Esophagus muscularis mucosa (tissue), 4 donors: ENCODE results near the gene CCNT1. TPM values are rescaled to one million over a fixed set of nuclear protein-coding genes. Genes with fewer than 3 reads are reported as not detected.
"Not testable (repeated sequence)": the region's sequence is repeated elsewhere in the genome, so short reads cannot be mapped to it uniquely, and the experiment has no call there.

Experiments
- DNase-seq: peaks from one replicate; pipeline ENCODE4 v3.0.0-alpha.2; 2017; ENCODE audit errors: extremely low spot score
- H3K27ac ChIP-seq, 4 donors: fragments of 200-600 bp; sonication (generic); replicated peaks in 1 of 4; 1 replicate in 3 of 4; 2 replicates in 1 of 4; pipeline ENCODE4 v1.5.1; 2016 to 2019; ENCODE audit warnings: mild to moderate bottlenecking in 1 of 4
- H3K27me3 ChIP-seq, 4 donors: fragments of 200-600 bp; sonication (generic); one replicate each; pipeline versions ENCODE4 v1.5.1 to v1.6.0; 2016 to 2019
- H3K36me3 ChIP-seq, 4 donors: fragments of 200-600 bp; sonication (generic); one replicate each; pipeline ENCODE4 v1.5.1; 2016 to 2019
- H3K4me1 ChIP-seq, 4 donors: fragments of 200-600 bp; sonication (generic); one replicate each; pipeline ENCODE4 v1.5.1; 2016 to 2019
- H3K4me3 ChIP-seq, 4 donors: fragments of 200-600 bp; sonication (generic); 1 replicate in 2 of 4; 2 replicates in 2 of 4; pipeline ENCODE4 v1.5.1; 2016 to 2019; ENCODE audit warnings: mild to moderate bottlenecking in 4 of 4, moderate library complexity in 1 of 4
- H3K9me3 ChIP-seq, 4 donors: fragments of 200-600 bp; sonication (generic); 1 replicate in 3 of 4; 2 replicates in 1 of 4; pipeline ENCODE4 v1.5.1; 2016 to 2019
- CTCF ChIP-seq, 3 experiments: fragments of 200-600 bp in 2 of 3; fragments of 450-650 bp in 1 of 3; sonication (generic) in 2 of 3; IDR thresholded peaks; one replicate each; pipeline ENCODE4 v1.5.1; 2017 to 2019; ENCODE audit warnings: antibody characterized with exemption in 3 of 3, mild to moderate bottlenecking in 2 of 3, moderate library complexity in 1 of 3
- EP300 ChIP-seq: sonication (generic); formaldehyde crosslinking; IDR thresholded peaks from one replicate; pipeline ENCODE4 v1.6.1; 2017; ENCODE audit warnings: antibody characterized with exemption
- POLR2A ChIP-seq: fragments of 450-650 bp; IDR thresholded peaks from one replicate; pipeline ENCODE4 v1.6.1; 2017; ENCODE audit warnings: antibody characterized with exemption, moderate library complexity, mild to moderate bottlenecking, low read depth
- POLR2AphosphoS5 ChIP-seq, 2 donors: sonication (generic); formaldehyde crosslinking; IDR thresholded peaks; one replicate each; pipeline ENCODE4 v1.6.1; 2017; ENCODE audit warnings: antibody characterized with exemption in 2 of 2
- WGBS: methylation state at CpG from one replicate; pipeline ENCODE4 v1.1.5; 2018; 5-methylcytosine and 5-hydroxymethylcytosine counted together
- intact Hi-C: fragments of 100-400 bp; cut with DNase I; formaldehyde crosslinking; loops from one replicate; pipeline ENCODE4 v1.15.1; 2023
- total RNA-seq, 4 donors: library from RNA; depleted of rRNA; stranded (reverse); fragments of >200 nt; gene quantifications; one replicate each; pipeline versions ENCODE4 v1.1.0 to v1.2.1, GENCODE V29; 2016

Gene CCNT1
- total RNA-seq, 4 donors from 2014 or later: 18.8 to 22.0 (median 19.8) TPM

GRCh38 chr12:48716168-48716492 is 377 bp downstream of the CCNT1 start:
- WGBS: under 1% methylated on average over 15 of the region's 17 CpGs
- Histone ChIP-seq H3K36me3 (peaks cover 3 to 31% (median 24%) of the 10 kb centered on the region in 4 donors), H3K4me3 (peak overlapping the region; percentile 74 to 82 (median 77)), H3K9me3 (peaks cover 0 to 12% (median 10%) of the 10 kb centered on the region in 4 donors), H3K27ac (peak overlapping the region; percentile 88 to 97 (median 90)), H3K4me1 (peaks cover 30 to 50% (median 38%) of the 10 kb centered on the region in 4 donors), H3K27me3 (no peaks in the 10 kb centered on the region)
- TF ChIP-seq EP300 (peak; percentile 3), POLR2AphosphoS5 (IDR thresholded peaks at IDR 0.05) (no peak)
- no peak for DNase-seq
- intact Hi-C loops: no loop called here

- peaks cover 28 to 81% (median 65%) of the 10 kb centered on the region in 4 donors for H3K4me1 ChIP-seq
- no peaks in the 10 kb centered on the region for H3K9me3 ChIP-seq
- H3K36me3 ChIP-seq: peaks cover 8 to 68% (median 45%) of the 10 kb centered on the region in 4 donors
- no peak overlapping the region for H3K27ac ChIP-seq
- 96% methylated on average over 10 of the region's 10 CpGs for WGBS
- DNase-seq: no peak
- intact Hi-C loops: no loop called here
- H3K27me3 ChIP-seq: no peaks in the 10 kb centered on the region
- TF ChIP-seq CTCF (IDR thresholded peaks at IDR 0.05) (no peak), POLR2A (no peak), POLR2AphosphoS5 (IDR thresholded peaks at IDR 0.05) (no peak), EP300 (no peak)
- H3K4me3 ChIP-seq: no peak overlapping the region
Observed at GRCh38 chr12:48712209-48712608, 4.3 kb downstream of the CCNT1 start.

- H3K4me1 ChIP-seq, H3K27me3 ChIP-seq, H3K27ac ChIP-seq, intact Hi-C loops, H3K9me3 ChIP-seq, H3K4me3 ChIP-seq, DNase-seq: not testable (repeated sequence)
- H3K36me3 ChIP-seq: peaks cover 24 to 95% (median 72%) of the 10 kb centered on the region in 4 donors
- 96% methylated on average over 7 of the region's 7 CpGs for WGBS
Observed at GRCh38 chr12:48698822-48699221, 17.7 kb downstream of the CCNT1 start.

GRCh38 chr12:48696626-48697025 is 19.9 kb downstream of the CCNT1 start:
- WGBS: 92% methylated on average over 5 of the region's 5 CpGs
- Histone ChIP-seq H3K4me3 (no peak overlapping the region), H3K27ac (no peak overlapping the region), H3K9me3 (no peaks in the 10 kb centered on the region), H3K36me3 (peaks cover 34 to 93% (median 71%) of the 10 kb centered on the region in 4 donors), H3K27me3 (no peaks in the 10 kb centered on the region), H3K4me1 (peaks cover 6 to 9% (median 7%) of the 10 kb centered on the region in 4 donors)
- DNase-seq: no peak
- intact Hi-C loops: no loop called here
- TF ChIP-seq CTCF (IDR thresholded peaks at IDR 0.05): no peak
- no peak for TF ChIP-seq EP300
- no peak for TF ChIP-seq POLR2AphosphoS5 (IDR thresholded peaks at IDR 0.05)
- no peak for TF ChIP-seq POLR2A

- H3K9me3 ChIP-seq: no peaks in the 10 kb centered on the region
- 94% methylated on average over 2 of the region's 2 CpGs for WGBS
- H3K36me3 ChIP-seq: peaks cover 34 to 91% (median 74%) of the 10 kb centered on the region in 4 donors
- peaks cover 11 to 16% (median 14%) of the 10 kb centered on the region in 4 donors for H3K4me1 ChIP-seq
- H3K27ac ChIP-seq: no peak overlapping the region
- no peak overlapping the region for H3K4me3 ChIP-seq
- DNase-seq: no peak
- no peak for TF ChIP-seq CTCF (IDR thresholded peaks at IDR 0.05)
- no peak for TF ChIP-seq POLR2AphosphoS5 (IDR thresholded peaks at IDR 0.05)
- no peak for TF ChIP-seq EP300
- TF ChIP-seq POLR2A: no peak
- intact Hi-C loops: no loop called here
- H3K27me3 ChIP-seq: no peaks in the 10 kb centered on the region
Observed at GRCh38 chr12:48695859-48696258, 20.6 kb downstream of the CCNT1 start.

GRCh38 chr12:48694038-48694437 is 22.5 kb downstream of the CCNT1 start:
- Histone ChIP-seq H3K27ac (no peak overlapping the region), H3K9me3 (no peaks in the 10 kb centered on the region), H3K4me3 (no peak overlapping the region), H3K4me1 (peaks cover 15 to 26% (median 25%) of the 10 kb centered on the region in 4 donors), H3K36me3 (peaks cover 34 to 90% (median 65%) of the 10 kb centered on the region in 4 donors), H3K27me3 (no peaks in the 10 kb centered on the region)
- 96% methylated on average over 5 of the region's 6 CpGs for WGBS
- DNase-seq: no peak
- intact Hi-C loops: no loop called here
- no peak for TF ChIP-seq EP300
- TF ChIP-seq CTCF (IDR thresholded peaks at IDR 0.05): no peak
- no peak for TF ChIP-seq POLR2A
- TF ChIP-seq POLR2AphosphoS5 (IDR thresholded peaks at IDR 0.05): no peak
